Measurements from ENCODE around the gene UBAP1.
"Not testable (repeated sequence)": the region's sequence is repeated elsewhere in the genome, so short reads cannot be mapped to it uniquely, and the experiment has no call there.

The UBAP1 gene

GRCh38 chr9:34163434-34163833, 15.4 kb upstream of the UBAP1 start:
- Mint-ChIP-seq H3K27ac (peak overlapping the region; percentile 69), H3K9me3 (no peaks in the 10 kb centered on the region), H3K27me3 (peaks cover 27 to 49% of the 10 kb centered on the region in 2 donors), H3K4me1 (no peaks in the 10 kb centered on the region), H3K4me3 (no peak overlapping the region), H3K36me3 (peaks cover 0 to 4% of the 10 kb centered on the region in 2 donors)
- DNase-seq: no peak
- no peak for ATAC-seq (replicated peaks)

- Mint-ChIP-seq H3K27me3 (peaks cover 23 to 34% of the 10 kb centered on the region in 2 donors), H3K27ac (no peak overlapping the region), H3K4me1 (peaks cover 5 to 11% of the 10 kb centered on the region in 2 donors), H3K36me3 (peaks cover 0 to 4% of the 10 kb centered on the region in 2 donors), H3K4me3 (no peak overlapping the region), H3K9me3 (peaks cover 0 to 3% of the 10 kb centered on the region in 2 donors)
- ATAC-seq (replicated peaks) (no peak), DNase-seq (no peak)
Observed at GRCh38 chr9:34169125-34169524, 9.7 kb upstream of the UBAP1 start.

- DNase-seq: no peak
- Mint-ChIP-seq H3K4me3 (no peak overlapping the region), H3K36me3 (peaks cover 0 to 4% of the 10 kb centered on the region in 2 donors), H3K4me1 (peaks cover 5 to 11% of the 10 kb centered on the region in 2 donors), H3K27me3 (peaks cover 25 to 26% of the 10 kb centered on the region in 2 donors), H3K27ac (no peak overlapping the region), H3K9me3 (peaks cover 0 to 3% of the 10 kb centered on the region in 2 donors)
- ATAC-seq (replicated peaks): no peak
Observed at GRCh38 chr9:34170237-34170991, 8.4 kb upstream of the UBAP1 start.

DNA sequence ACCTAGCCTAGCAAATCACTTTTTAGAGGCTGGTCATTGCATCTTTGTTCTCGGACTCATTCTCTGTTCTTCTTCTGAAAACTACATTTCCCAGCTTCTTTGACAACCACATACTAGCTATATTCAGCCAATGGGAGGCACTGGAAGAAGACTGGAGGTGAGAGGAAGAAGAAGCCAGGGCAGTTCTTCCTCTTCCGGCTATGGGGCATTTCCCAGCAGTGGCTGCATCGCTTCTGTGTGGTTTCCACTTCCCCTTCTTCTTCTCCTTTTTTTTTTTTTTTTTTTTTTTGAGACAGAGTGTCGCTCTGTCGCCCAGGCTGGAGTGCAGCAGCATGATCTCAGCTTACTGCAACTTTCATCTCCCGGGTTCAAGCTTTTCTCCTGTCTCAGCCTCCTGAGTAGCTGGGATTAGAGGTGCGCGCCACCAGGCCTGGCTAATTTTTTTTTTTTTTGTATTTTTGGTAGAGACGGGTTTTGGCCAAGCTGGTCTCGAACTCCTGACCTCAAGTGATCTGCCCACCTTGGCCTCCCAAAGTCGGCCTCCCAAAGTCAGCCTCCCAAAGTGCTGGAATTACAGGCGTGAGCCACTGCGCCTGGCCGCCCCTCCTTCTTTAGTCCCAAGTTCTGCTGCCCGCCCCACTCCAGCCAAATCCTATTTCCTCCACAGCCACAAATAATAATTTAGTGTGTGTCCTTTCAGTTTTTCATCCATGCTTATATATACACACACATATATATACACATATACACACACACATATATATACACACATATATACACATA, 6.9 kb upstream of the UBAP1 start:
- Mint-ChIP-seq H3K9me3 (peaks cover 0 to 3% of the 10 kb centered on the region in 2 donors), H3K27ac (peak overlapping the region; percentile 65), H3K4me3 (peak overlapping the region in 1 of 2 donors; percentile 59)

DNA sequence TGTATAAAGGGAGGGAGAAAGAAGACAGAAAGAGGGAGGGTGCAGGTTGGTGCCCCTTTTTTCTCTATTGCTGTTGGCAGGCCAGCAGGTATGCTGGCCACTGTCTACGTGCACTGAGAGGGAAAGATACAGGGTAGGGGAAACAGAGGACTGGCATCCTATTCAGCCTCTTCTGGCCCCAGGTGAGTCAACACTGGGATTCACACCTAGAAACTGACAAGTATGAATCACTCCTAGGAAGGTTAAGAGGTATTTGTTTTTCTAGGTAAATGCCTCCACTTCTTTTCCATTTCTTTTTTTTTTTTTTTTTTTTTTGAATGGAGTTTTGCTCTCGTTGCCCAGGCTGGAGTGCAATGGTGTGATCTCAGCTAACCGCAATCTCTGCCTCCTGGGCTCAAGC, 2.8 kb upstream of the UBAP1 start:
- DNase-seq (no peak), ATAC-seq (replicated peaks) (no peak)
- Mint-ChIP-seq H3K4me1 (peaks cover 12 to 27% of the 10 kb centered on the region in 2 donors), H3K36me3 (peaks cover 4 to 8% of the 10 kb centered on the region in 2 donors), H3K4me3 (no peak overlapping the region), H3K9me3 (peaks cover 0 to 3% of the 10 kb centered on the region in 2 donors), H3K27me3 (peaks cover 0 to 10% of the 10 kb centered on the region in 2 donors), H3K27ac (no peak overlapping the region)

More for the DNA sequence above, 6.9 kb upstream of the UBAP1 start:
- DNase-seq: peak; percentile 70
- peak; percentile 100 for ATAC-seq (replicated peaks)
- peaks cover 0 to 4% of the 10 kb centered on the region in 2 donors for H3K36me3 Mint-ChIP-seq
- peaks cover 5 to 11% of the 10 kb centered on the region in 2 donors for H3K4me1 Mint-ChIP-seq
- peaks cover 17 to 24% of the 10 kb centered on the region in 2 donors for H3K27me3 Mint-ChIP-seq

- DNase-seq (no peak), ATAC-seq (replicated peaks) (no peak)
- Mint-ChIP-seq H3K9me3 (no peaks in the 10 kb centered on the region), H3K36me3 (peaks cover 4 to 14% of the 10 kb centered on the region in 2 donors), H3K4me3 (peak overlapping the region; percentile 92), H3K27me3 (peaks cover 0 to 10% of the 10 kb centered on the region in 2 donors), H3K27ac (peak overlapping the region; percentile 92), H3K4me1 (peaks cover 7 to 16% of the 10 kb centered on the region in 2 donors)
Observed at GRCh38 chr9:34177593-34178435, 1.0 kb upstream of the UBAP1 start.

DNA sequence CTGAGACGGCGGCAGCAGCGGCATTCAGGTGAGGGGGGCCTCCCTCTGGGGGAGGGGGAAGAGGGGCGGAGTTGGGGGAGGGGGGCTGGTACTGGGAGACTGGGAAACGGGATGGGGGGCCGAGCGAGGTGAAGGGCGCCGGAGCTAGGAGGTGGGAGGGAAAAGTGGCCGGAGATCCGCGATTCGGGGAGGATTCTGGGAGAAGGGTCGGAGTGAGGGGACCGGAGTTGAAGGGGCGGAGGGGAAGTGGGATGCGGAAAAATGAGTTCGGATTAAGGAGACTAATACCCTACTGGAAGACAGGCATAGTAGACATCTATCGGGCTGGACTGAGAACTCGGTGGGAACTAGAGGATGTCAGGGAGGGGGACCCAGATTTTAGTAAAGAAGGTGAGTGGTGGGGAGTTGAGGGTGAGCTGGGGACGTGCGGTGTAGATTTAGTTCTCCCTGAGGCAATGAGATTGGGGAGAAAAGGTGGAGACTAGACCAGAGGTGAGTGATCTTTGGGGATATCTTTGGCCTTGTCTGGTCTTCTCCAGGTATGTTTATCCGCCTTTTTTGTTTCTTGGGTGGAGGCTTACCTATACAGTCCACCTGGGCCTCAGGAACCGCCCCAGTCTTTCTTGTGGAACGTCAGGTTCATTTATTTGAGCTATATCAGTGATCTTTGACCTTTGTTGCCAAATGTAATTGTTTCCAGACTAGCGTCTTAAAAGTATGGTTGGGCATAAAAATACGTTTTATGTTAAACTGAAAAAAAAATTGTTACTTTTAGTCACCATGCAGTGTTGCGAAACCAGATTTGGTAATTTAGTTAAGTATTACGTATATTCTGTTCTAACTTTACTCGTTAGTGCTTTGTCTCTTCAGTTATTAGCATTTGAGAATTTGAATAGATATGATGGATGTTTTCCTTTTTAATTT, 632 bp downstream of the UBAP1 start:
- peaks cover 7 to 16% of the 10 kb centered on the region in 2 donors for H3K4me1 Mint-ChIP-seq
- H3K9me3 Mint-ChIP-seq: no peaks in the 10 kb centered on the region
- peak overlapping the region; percentile 92 for H3K4me3 Mint-ChIP-seq
- H3K27me3 Mint-ChIP-seq: peaks cover 0 to 10% of the 10 kb centered on the region in 2 donors
- ATAC-seq (replicated peaks): peak; percentile 6 to 11
- peak overlapping the region; percentile 96 for H3K27ac Mint-ChIP-seq
- DNase-seq: no peak
- H3K36me3 Mint-ChIP-seq: peaks cover 9 to 17% of the 10 kb centered on the region in 2 donors

- no peak overlapping the region for H3K27ac Mint-ChIP-seq
- no peak overlapping the region for H3K4me3 Mint-ChIP-seq
- DNase-seq (no peak), ATAC-seq (replicated peaks) (peak; percentile 98 to 99)
- H3K27me3 Mint-ChIP-seq: no peaks in the 10 kb centered on the region
- peaks cover 13 to 15% of the 10 kb centered on the region in 2 donors for H3K36me3 Mint-ChIP-seq
- H3K9me3 Mint-ChIP-seq: no peaks in the 10 kb centered on the region
- peaks cover 5 to 22% of the 10 kb centered on the region in 2 donors for H3K4me1 Mint-ChIP-seq
Observed at GRCh38 chr9:34185778-34186551, 7.1 kb downstream of the UBAP1 start.

GRCh38 chr9:34187891-34188240, 9.0 kb downstream of the UBAP1 start:
- Mint-ChIP-seq H3K4me1 (peaks cover 5 to 27% of the 10 kb centered on the region in 2 donors), H3K9me3 (no peaks in the 10 kb centered on the region), H3K27ac (no peak overlapping the region), H3K4me3 (no peak overlapping the region), H3K27me3 (no peaks in the 10 kb centered on the region), H3K36me3 (peaks cover 10 to 13% of the 10 kb centered on the region in 2 donors)
- ATAC-seq (replicated peaks) (no peak), DNase-seq (no peak)

DNA sequence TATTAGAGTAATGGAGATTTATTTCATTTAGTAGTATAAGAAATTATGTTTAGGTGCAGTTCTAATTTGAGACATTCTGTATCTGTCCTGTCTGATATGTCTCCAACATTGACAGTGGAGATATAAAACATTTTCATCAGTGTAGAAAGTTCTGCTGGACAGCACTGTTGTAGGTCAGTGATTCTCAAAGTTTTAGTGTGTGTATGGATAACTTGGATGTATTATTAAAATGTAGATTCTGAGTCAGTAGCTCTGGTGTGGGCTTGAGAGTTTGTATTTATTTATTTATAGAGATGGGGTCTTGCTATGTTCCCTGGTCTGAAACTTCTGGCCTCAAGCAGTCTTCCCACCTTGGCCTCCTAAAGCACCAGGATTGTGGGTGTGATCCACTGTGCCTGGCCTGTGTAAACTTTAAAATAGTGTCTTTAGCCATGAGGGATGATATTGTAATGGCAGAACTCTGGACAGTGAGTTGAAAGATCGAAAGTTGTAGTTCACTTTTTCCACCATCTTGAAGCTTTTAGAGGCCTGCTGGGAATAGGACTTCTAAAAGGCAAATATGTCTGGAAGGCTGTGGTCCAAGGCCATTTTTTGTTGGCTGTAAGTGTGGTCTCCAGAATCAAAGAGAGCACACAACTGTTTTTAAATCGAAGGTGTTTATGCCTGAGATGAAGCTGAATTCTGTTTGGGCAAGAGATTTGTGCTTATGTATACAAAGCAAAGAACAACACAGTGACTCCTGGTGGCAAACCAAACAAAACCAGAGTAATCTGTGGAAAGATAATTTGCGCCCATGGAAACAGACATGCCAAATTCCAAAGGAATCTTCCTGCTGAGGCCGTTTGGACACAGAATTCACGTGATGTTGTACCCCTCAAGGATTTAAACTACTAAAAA, 12.4 kb downstream of the UBAP1 start:
- H3K4me1 Mint-ChIP-seq: peaks cover 9 to 37% of the 10 kb centered on the region in 2 donors
- H3K9me3 Mint-ChIP-seq: no peaks in the 10 kb centered on the region
- no peak overlapping the region for H3K27ac Mint-ChIP-seq
- DNase-seq: no peak
- H3K4me3 Mint-ChIP-seq: no peak overlapping the region
- peaks cover 10 to 13% of the 10 kb centered on the region in 2 donors for H3K36me3 Mint-ChIP-seq
- ATAC-seq (replicated peaks): no peak
- H3K27me3 Mint-ChIP-seq: no peaks in the 10 kb centered on the region

DNA sequence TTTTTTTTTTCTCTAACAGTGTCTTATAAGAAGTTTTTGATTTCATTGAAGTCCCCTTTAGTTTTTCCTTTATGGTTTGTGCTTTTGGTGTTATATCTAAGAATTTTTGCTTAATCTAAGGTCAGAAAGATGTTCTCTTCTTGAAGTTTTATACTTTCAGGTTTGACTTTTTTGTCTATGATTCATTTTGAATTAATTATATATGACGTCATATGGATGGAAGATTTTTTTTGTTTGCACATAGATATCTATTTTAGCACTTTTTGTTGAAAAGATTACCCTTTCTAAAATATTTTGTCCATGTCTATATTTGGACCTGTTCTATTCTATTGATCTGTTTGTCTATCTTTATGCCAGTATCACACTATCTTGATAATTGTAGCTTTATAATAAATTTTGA, 16.3 kb downstream of the UBAP1 start:
- Mint-ChIP-seq H3K4me3 (no peak overlapping the region), H3K4me1 (peaks cover 18 to 36% of the 10 kb centered on the region in 2 donors), H3K36me3 (peaks cover 23 to 26% of the 10 kb centered on the region in 2 donors), H3K9me3 (no peaks in the 10 kb centered on the region), H3K27me3 (no peaks in the 10 kb centered on the region), H3K27ac (no peak overlapping the region)
- no peak for DNase-seq
- ATAC-seq (replicated peaks): no peak

- Mint-ChIP-seq H3K27ac (peak overlapping the region; percentile 32), H3K4me1 (peaks cover 21 to 41% of the 10 kb centered on the region in 2 donors), H3K36me3 (peaks cover 27 to 31% of the 10 kb centered on the region in 2 donors)
- not testable (repeated sequence) for ATAC-seq (replicated peaks); H3K9me3 Mint-ChIP-seq; H3K27me3 Mint-ChIP-seq; DNase-seq; H3K4me3 Mint-ChIP-seq
Observed at GRCh38 chr9:34197286-34197685, 18.4 kb downstream of the UBAP1 start.

Measured in stimulated activated naive B cell treated with anti-CD40 and anti-IgM and Interleukin-4, amounts not matched to agents 10 μg/mL and 1 μg/mL and 100 μg/mL, for 72 hours (primary cell).